ENCODE measurements around the gene FLNC. TPM values are rescaled to one million over a fixed set of nuclear protein-coding genes. Genes with fewer than 3 reads are reported as not detected.

Gene FLNC
- total and polyA plus RNA-seq, 2 of the 13 experiments (the other 11 are each of a cell fraction or from before 2014, with no cell fraction given), result 0.02 TPM; not detected in 1

DNA sequence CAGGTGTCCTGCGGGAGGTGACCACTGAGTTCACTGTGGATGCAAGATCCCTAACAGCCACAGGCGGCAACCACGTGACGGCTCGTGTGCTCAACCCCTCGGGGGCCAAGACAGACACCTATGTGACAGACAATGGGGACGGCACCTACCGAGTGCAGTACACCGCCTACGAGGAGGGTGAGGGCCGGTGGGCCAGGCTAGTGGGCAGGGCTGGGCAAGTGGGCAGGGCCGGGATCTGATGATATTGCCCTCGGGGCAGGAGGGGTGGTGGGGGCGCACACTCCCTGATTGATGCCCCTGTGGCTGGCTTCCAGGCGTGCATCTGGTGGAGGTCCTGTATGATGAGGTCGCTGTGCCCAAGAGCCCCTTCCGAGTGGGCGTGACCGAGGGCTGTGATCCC, 15.8 kb downstream of the FLNC start:
- Histone ChIP-seq H3K36me3 (replicated peaks in 1 of 2; ENCODE audit: control insufficient read depth in 1 of 2, insufficient read depth in 2 of 2, low read length in 2 of 2) (no peaks in the 10 kb centered on the region), H3K4me3 (replicated peaks in 1 of 3; ENCODE audit: insufficient read depth in 1 of 3, low read depth in 2 of 3, low read length in 3 of 3) (no peak overlapping the region), H3K9ac (ENCODE audit: insufficient read depth, low read depth, low read length) (no peak overlapping the region), H3K27me3 (ENCODE audit: control insufficient read depth in 1 of 2, insufficient read depth in 2 of 2, low read length in 2 of 2) (peaks cover 7 to 20% of the 10 kb centered on the region in 2 experiments; a peak in 2 of 5 replicates), H3K79me2 (ENCODE audit: insufficient read depth, low read length) (no peaks in the 10 kb centered on the region), H3K9me3 (ENCODE audit: low read length) (no peaks in the 10 kb centered on the region), H3K4me2 (ENCODE audit: low read depth, low read length) (no peak overlapping the region), H3K4me1 (ENCODE audit: insufficient read depth, low read length) (peaks cover 11% of the 10 kb centered on the region), H3K27ac (ENCODE audit: extremely low read length, insufficient read depth, low read length) (no peak overlapping the region), H2AFZ (ENCODE audit: low read length) (no peak overlapping the region), H4K20me1 (ENCODE audit: insufficient read depth, low read length) (no peaks in the 10 kb centered on the region)
- DNase-seq (ENCODE audit: low spot score), result no peak
- 40% methylated on average over 1 of the region's 19 CpGs for WGBS (ENCODE audit: low lambda C conversion rate)
- BruUV-seq (replicated peaks), result no TSS peak
- no peak for FAIRE-seq
- TF ChIP-seq, protein P1, sequence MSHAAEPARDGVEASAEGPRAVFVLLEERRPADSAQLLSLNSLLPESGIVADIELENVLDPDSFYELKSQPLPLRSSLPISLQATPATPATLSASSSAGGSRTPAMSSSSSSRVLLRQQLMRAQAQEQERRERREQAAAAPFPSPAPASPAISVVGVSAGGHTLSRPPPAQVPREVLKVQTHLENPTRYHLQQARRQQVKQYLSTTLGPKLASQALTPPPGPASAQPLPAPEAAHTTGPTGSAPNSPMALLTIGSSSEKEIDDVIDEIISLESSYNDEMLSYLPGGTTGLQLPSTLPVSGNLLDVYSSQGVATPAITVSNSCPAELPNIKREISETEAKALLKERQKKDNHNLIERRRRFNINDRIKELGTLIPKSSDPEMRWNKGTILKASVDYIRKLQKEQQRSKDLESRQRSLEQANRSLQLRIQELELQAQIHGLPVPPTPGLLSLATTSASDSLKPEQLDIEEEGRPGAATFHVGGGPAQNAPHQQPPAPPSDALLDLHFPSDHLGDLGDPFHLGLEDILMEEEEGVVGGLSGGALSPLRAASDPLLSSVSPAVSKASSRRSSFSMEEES (CRISPR knock-in tag; IDR thresholded peaks at IDR 0.05), result no peak
- TF ChIP-seq ZNF121 (CRISPR knock-in tag; IDR thresholded peaks at IDR 0.05) (no peak), ZNF512 (CRISPR knock-in tag; IDR thresholded peaks at IDR 0.05) (no peak), POLR2G (IDR thresholded peaks at IDR 0.05; ENCODE audit: low read depth, low read length) (no peak), ZNF564 (CRISPR knock-in tag; IDR thresholded peaks at IDR 0.05) (no peak), HNF1B (CRISPR knock-in tag; IDR thresholded peaks at IDR 0.05) (no peak), ZNF768 (CRISPR knock-in tag; IDR thresholded peaks at IDR 0.05) (no peak), ZNF143 (CRISPR knock-in tag; IDR thresholded peaks at IDR 0.05) (no peak), ZNF704 (CRISPR knock-in tag; IDR thresholded peaks at IDR 0.05; ENCODE audit: borderline replicate concordance) (no peak), MEF2D (CRISPR knock-in tag; IDR thresholded peaks at IDR 0.05) (no peak)
- TF ChIP-seq, protein P2, sequence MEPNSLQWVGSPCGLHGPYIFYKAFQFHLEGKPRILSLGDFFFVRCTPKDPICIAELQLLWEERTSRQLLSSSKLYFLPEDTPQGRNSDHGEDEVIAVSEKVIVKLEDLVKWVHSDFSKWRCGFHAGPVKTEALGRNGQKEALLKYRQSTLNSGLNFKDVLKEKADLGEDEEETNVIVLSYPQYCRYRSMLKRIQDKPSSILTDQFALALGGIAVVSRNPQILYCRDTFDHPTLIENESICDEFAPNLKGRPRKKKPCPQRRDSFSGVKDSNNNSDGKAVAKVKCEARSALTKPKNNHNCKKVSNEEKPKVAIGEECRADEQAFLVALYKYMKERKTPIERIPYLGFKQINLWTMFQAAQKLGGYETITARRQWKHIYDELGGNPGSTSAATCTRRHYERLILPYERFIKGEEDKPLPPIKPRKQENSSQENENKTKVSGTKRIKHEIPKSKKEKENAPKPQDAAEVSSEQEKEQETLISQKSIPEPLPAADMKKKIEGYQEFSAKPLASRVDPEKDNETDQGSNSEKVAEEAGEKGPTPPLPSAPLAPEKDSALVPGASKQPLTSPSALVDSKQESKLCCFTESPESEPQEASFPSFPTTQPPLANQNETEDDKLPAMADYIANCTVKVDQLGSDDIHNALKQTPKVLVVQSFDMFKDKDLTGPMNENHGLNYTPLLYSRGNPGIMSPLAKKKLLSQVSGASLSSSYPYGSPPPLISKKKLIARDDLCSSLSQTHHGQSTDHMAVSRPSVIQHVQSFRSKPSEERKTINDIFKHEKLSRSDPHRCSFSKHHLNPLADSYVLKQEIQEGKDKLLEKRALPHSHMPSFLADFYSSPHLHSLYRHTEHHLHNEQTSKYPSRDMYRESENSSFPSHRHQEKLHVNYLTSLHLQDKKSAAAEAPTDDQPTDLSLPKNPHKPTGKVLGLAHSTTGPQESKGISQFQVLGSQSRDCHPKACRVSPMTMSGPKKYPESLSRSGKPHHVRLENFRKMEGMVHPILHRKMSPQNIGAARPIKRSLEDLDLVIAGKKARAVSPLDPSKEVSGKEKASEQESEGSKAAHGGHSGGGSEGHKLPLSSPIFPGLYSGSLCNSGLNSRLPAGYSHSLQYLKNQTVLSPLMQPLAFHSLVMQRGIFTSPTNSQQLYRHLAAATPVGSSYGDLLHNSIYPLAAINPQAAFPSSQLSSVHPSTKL (CRISPR knock-in tag; IDR thresholded peaks at IDR 0.05), result no peak
- intact Hi-C loops (cut with micrococcal nuclease; ENCODE audit: unreplicated experiment), result no loop called here
- in situ Hi-C loops (cut with HindIII; ENCODE audit: extremely low pct_ligation_motif_present, low pct_unique_long_range_greater_than_20kb), result no loop called here
- ChIA-PET POLR2A (no interaction called here), CTCF (ENCODE audit: low intra/inter-chr PET ratio, low total read pairs) (no interaction called here)
- ATAC-seq, result no peak
